ENCODE measurements around the gene KRTAP1-5.
"Not testable (repeated sequence)": the region's sequence is repeated elsewhere in the genome, so short reads cannot be mapped to it uniquely, and the experiment has no call there.

Gene KRTAP1-5

GRCh38 chr17:41002814-41003213 is 24.2 kb downstream of the KRTAP1-5 start:
- DNase-seq = peak; percentile 34

DNA sequence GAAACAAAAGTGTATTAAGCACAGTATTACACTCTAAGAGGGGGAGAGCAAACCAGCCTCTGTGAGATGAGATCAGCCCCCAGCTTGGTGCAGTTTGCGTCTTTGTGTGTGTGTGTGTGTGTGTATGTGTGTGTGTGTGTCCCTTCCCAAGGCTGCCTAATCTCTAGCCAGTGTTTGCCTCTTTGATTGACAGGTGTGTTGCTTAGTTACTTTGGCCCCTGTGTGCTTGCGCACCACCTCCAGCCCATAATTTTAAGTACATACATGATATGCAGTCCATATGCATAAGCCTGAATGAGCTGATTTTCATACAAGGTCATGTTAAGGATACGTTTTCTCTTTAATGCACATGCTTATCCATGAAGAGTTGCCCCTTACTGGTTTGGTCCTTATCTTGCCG is 25.2 kb downstream of the KRTAP1-5 start:
- no peak for DNase-seq

DNA sequence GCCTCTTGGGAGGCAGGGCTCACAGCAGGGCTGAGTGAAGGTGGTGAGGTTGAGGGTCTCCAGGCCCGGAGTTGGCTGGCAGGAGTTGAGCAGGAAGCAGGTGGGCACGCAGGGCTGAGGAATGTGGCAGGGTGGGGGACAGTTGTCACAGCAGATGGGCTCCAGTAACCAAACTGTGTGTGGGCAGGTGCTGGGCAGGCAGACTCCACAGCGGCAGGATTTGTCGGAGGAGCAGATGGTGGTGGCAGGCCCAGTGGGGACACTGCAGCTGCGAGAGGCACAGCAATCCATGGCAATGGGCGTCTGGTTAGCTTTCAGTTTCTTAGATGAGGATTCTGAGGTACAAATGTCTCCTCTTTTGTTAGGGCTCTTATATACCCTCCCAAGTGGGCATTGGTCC is 27.4 kb downstream of the KRTAP1-5 start, which contains the start of gene KRTAP3-2:
TSS of gene KRTAP3-2 (minus strand) at position 344 of the 400 bp plus-strand sequence. CDS start at position 291, 53 bp downstream.
- DNase-seq = not testable (repeated sequence)

GRCh38 chr17:40997361-40997760 is 29.6 kb downstream of the KRTAP1-5 start:
- no peak for DNase-seq

DNA sequence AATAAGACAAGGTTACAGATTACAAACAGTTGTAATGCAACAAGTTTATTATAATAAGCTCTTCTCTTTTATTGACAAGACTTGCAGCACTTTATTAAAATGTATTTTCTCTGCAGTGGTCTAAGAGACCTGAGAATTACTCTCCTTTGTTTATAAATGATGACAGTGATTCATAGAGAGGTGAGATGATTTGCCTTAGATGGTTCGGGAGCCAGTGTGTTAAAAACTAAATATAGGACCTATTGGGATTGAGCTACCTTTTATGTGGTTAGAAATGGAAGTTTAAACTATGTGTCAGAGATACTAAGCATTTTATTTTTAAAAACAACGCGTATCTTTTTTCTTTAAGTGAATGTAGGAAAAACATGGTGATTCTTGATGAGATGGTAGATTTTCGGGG is 30.2 kb downstream of the KRTAP1-5 start:
- no peak for DNase-seq

GRCh38 chr17:40995116-40995515 is 31.9 kb downstream of the KRTAP1-5 start:
- DNase-seq = no peak

GRCh38 chr17:40993839-40994238 is 33.2 kb downstream of the KRTAP1-5 start, which contains the start of gene KRTAP3-3:
TSS of gene KRTAP3-3 (minus strand) at chr17:40994164. CDS start at chr17:40994097, 67 bp downstream.
- DNase-seq = no peak

- no peak for DNase-seq
These were observed 33.9 kb downstream of the KRTAP1-5 start for GRCh38 chr17:40993084-40993483.

GRCh38 chr17:40992666-40993065 is 34.3 kb downstream of the KRTAP1-5 start:
- no peak for DNase-seq

DNA sequence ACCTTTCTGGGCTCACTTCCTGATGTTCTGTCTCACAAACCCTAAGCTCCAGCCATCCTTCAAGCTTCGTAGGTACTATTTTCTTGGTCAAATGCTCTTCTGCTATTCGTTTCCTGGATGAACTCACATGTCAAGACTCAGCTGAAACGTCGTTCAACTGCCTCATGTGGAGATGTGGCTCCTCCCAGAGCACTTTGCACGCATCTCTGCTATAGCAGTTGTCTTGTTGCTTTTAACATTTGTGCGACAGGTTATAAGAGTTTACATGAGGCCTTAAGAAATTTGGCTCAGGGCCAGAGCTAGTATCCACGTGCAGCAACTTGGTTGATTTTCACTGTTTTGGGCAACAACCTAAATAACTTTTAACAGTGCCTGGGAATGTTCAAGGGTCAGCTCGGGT is 40.1 kb downstream of the KRTAP1-5 start:
- no peak for DNase-seq

- DNase-seq = no peak
These were observed 42.8 kb downstream of the KRTAP1-5 start, which contains the start of gene KRT40 for GRCh38 chr17:40984226-40984625. TSS of gene KRT40 (minus strand) at chr17:40984326. CDS start at chr17:40984273, 53 bp downstream.

DNA sequence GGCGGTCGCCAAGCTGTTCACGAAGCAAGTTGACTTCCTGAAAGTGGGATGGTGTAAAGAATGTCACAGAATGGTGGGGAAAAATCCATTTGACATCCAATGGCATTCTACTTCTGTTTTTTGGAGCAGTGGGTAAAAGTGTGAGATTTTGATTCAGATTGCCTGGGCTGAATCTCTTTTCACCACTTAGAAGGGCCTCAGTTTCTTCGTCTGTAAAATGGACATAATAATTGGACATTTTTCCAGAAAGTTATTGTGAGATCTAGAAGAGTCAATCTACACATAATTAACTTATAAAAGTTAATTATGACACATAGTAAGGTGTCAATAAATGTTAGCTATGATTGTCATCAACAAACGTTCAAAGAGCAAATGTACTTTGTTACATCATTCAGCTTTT is 45.9 kb downstream of the KRTAP1-5 start:
- no peak for DNase-seq

GRCh38 chr17:40980596-40980995 is 46.4 kb downstream of the KRTAP1-5 start:
- DNase-seq = no peak

- no peak for DNase-seq
These were observed 46.9 kb downstream of the KRTAP1-5 start for GRCh38 chr17:40980117-40980516.

DNA sequence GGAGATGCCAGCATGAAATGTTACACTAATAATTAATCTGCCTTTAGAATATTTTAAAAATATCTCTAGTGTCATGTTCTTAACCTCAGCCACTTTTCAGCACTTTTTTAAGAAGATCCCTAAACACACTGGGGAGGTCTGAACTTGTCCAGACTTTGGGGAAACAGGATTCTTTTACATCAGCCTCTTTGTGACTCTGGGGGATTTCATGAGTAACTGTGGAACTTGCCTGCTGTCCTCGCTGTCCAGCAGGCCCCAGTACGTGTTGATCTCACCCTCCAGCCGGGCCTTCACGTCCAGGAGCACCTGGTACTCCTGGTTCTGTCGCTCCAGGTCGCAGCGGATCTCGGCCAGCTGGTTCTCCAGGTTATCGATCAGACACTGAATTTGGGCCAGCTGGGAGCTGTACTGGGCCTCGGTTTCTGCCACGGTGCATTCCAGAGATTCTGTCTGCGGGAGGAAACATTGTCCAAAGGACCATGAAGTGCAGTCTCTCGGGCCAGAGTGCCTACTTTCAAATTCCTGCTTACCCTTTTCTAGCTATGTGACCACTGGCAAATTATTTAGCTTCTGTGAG is 48.3 kb downstream of the KRTAP1-5 start:
- DNase-seq = no peak
